D341Med (cell line): ENCODE measurements around the gene UGT8.
A peak's percentile ranks its signal among the peaks of the same experiment; 100 is the strongest.
"Not testable (repeated sequence)": the region's sequence is repeated elsewhere in the genome, so short reads cannot be mapped to it uniquely, and the experiment has no call there.

Experiments used
- DNase-seq: peaks from one replicate; pipeline ENCODE4 v3.0.0; 2012; ENCODE audit warnings: low spot score

UGT8 gene

GRCh38 chr4:114606245-114606644 is 7.6 kb downstream of the UGT8 start:
- DNase-seq = no peak

DNA sequence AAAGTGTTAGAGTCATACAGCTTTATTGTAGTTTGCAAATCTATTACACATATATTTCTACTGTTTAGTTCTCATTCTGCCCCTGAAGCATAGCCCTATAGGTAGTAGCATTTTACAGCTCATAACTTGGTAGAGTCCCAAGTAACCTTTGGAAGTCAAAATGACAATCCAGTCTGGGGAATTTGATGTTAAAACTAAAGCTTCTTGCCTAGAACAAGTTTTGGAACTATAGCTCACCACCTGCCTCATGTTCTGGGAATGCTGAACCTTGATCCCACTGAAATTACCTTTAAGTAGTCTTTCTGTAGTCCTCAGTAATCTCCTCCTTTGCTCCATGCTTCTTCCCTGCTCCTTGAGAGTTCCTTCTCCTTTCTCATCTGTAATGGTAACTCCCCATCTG is 8.4 kb downstream of the UGT8 start:
- DNase-seq = no peak

GRCh38 chr4:114613560-114613959 is 15.0 kb downstream of the UGT8 start:
- no peak for DNase-seq

GRCh38 chr4:114615435-114615834 is 16.8 kb downstream of the UGT8 start:
- DNase-seq = no peak

DNA sequence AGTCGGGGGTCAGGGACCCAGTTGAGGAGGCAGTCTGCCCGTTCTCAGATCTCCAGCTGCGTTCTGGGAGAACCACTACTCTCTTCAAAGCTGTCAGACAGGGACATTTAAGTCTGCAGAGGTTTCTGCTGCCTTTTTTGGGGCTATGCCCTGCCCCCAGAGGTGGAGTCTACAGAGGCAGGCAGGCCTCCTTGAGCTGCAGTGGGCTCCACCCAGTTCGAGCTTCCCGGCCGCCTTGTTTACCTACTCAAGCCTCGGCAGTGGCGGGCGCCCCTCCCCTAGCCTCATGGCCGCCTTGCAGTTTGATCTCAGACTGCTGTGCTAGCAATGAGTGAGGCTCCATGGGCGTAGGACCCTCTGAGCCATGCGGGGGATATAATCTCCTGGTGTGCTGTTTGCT is 17.4 kb downstream of the UGT8 start:
- DNase-seq = not testable (repeated sequence)

- no peak for DNase-seq
Observed at GRCh38 chr4:114626196-114626595, 27.6 kb downstream of the UGT8 start.

GRCh38 chr4:114636192-114636935 is 37.8 kb downstream of the UGT8 start:
- no peak for DNase-seq

- DNase-seq = no peak
Observed at GRCh38 chr4:114642173-114642780, 43.7 kb downstream of the UGT8 start.

DNA sequence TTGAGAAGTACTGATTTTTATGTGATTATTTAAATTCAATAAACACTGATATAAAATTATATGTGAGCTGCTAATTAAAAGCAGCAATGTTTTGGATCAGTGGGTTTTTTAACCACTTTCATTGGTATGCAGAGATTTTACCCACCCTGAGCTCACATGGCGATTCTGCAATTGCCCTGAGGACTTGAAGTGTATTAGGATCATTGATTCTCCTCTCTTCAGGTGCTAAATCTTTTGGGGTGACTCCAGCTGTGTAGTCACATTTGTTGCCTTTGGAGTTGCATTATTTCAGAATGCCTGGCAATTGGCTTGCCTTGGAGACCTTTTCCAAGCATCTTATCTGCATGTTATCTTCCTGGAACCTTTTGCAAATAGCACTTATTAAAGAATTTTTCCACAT is 51.3 kb downstream of the UGT8 start:
- no peak for DNase-seq

DNA sequence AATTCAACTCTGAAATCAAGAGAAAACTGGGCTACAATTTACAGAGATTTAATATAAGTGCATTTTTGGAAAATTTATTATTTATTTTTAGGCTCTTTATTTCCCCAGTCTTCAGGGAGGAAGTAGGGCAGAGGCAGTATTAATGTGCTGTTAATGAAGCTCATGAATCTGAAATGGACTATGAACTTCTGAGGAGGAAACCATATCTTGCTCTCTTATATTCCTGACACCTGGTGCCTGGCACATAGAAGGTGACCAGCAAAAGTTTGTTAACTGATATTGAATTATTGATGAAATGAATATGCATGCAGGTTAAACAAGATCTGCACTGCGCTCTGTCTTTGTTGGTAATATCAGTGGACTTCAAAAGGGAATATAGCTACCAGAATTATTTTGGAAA is 55.1 kb downstream of the UGT8 start:
- no peak for DNase-seq

GRCh38 chr4:114654592-114654991 is 56.0 kb downstream of the UGT8 start:
- no peak for DNase-seq

- DNase-seq = no peak
Observed at GRCh38 chr4:114658179-114658578, 59.6 kb downstream of the UGT8 start.

DNA sequence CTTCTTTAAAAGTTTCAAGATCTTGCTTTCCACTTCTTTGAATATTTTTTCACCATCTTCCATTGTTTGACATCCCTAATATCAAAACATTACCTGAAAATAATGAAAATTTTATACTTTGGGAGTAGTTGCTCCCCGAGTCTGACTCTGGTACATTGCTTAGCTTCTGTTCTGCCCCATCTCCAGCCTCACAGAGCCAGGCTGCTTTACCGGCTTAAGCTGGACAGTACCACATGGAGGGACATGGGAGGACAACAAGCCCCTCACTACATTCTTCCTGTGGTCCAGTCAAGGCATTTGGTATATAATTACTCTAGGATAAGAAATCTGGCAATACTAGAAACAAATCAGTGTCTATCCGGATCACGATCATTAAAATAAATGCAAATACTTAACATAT is 60.2 kb downstream of the UGT8 start:
- no peak for DNase-seq

GRCh38 chr4:114659386-114660008 is 60.9 kb downstream of the UGT8 start:
- peak; percentile 74 for DNase-seq

DNA sequence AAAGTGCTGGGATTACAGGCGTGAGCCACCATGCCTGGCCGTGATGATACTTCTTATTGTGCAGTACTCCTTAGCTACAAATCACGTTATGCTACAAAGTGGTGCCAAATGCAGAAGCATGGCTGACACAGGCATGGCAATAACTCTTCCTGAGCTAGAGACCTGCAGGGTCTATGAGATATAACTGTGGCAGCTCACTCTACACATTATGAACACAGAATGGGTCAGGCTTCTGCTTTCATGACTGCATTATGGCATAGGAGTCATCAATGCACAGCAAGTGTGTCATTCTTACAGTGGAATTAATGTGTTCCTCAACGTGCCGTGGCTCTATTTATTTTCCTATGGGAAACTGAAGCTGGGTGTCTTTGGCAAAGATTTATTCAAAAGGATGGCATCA is 64.5 kb downstream of the UGT8 start:
- DNase-seq = no peak

GRCh38 chr4:114668577-114668976 is 70.0 kb downstream of the UGT8 start:
- no peak for DNase-seq

DNA sequence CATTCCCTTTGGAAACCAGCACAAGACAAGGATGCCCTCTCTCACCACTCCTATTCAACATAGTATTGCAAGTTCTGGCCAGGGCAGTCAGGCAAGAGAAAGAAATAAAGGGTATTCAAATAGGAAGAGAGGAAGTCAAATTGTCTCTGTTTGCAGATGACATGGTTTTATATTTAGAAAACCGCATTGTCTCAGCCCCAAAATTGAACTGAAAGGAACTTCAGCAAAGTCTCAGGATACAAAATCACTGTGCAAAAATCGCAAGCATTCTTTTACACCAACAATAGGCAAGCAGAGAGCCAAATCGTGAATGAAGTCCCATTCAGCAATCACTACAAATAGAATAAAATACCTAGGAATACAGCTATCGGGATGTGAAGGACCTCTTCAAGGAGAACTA is 72.1 kb downstream of the UGT8 start:
- DNase-seq = not testable (repeated sequence)

DNA sequence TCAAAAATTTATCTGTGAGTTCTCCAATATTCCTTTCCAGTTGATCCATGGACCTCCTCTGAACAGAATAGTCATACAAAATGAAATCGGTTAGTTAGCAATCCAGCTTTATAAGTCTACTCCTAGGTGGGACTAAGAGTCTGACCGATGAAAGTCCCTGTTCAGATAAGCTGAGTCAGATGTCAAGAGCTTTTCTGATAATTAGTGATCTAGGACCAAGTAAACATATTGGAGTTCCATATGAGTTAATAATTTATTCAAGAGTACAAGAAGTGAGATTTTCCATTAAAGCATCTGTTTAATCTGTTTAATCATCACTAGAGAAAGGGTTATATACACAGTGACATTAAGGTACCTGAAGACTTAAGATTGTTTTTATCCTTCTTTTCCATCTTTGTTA is 74.7 kb downstream of the UGT8 start:
- DNase-seq = no peak

DNA sequence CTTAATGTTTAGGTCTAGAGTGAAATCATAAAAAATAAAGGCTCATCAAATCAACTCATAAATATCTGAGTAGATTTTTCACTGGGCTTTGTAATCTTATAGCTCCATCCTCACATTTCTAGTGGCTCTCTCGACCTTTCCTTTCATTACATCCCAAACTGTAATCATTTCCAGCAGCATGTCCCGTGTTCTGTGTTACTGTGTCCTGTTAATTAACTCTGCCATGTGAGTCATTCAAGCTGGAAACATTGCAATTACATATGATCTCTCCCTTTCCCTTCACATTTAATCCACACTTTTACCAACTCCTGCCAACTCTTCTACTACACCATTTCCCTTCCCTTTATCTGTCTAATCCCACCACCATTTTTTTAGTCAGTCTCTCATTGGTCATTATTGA is 75.5 kb downstream of the UGT8 start:
- no peak for DNase-seq

DNA sequence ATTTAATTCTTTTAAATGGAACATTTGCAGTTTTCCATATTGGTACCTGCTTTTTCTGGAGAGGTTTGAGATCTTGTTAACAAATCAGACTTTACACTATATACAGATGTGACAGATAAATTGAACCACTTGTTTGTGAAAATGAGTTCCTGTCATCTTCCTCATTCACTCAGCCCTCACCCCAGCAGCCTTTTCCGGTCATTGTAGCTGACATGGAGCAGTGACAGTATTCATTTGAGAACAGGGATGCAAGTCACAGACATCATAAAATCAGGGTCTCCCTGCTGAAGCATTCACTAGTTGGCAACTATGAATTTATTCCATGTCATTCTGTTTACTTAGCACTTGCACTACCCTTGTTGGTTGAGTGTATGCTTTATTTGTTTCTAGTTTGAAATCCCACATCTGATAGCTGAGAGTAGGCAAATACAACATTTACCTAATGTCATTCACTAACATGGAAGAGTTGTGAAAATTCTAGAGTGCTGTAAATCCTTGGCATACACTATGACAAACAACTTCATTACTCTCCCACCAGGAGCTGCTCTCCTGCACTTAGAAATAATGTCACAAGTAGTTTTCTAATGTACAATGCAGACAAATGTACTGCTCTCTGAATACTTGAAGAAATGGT is 78.9 kb downstream of the UGT8 start:
- DNase-seq = no peak

DNA sequence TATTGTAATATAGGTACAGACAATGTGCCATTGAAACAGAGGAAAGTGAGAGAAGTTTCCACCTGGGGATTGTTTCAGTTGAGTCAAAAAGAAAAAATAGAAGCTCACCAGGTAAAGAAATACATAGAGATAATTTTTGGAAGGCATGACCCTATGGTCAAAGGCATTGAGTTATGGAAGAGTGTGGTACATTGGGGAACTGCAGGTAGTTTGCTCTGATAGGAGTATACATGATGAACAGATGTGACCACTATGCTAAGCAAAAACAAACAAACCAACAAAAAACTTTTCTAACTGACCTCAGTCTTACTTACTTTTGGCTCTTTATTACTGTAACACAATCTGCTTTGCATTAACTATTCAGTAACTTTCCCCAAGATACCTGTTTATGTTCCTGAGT is 85.9 kb downstream of the UGT8 start:
- no peak for DNase-seq

DNA sequence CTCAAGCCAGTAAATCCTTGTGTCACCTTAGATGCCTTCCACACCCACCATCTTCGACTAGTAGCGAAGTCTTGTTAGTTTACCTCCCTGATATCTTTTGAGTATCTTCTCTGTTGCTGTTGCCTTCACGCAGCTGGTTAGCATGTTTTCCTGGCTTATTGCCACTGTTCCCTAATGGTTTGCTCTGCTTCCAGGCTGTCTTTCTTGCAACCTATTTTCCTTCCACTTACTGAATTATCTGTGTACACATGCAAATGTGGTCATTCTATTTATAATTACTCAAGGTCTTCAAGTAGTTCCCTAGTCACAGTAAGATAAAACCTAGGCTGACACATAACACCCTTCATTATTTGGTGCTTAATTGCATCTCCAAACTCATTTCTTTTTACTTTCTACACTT is 89.5 kb downstream of the UGT8 start:
- no peak for DNase-seq

GRCh38 chr4:114690571-114690970 is 92.0 kb downstream of the UGT8 start:
- DNase-seq = no peak
